Middle frontal gyrus (tissue), 1 donor: Measurements from ENCODE around the gene CHRM5.

ENCODE experiments used
- DNase-seq: peaks from one replicate; pipeline ENCODE4 v3.0.0-alpha.2; 2015; ENCODE audit warnings: low spot score; ENCODE audit errors: extremely low spot score

CHRM5 gene

GRCh38 chr15:34084086-34084485, 115.8 kb downstream of the CHRM5 start:
- peak; percentile 30 for DNase-seq

GRCh38 chr15:34085746-34086145, 117.4 kb downstream of the CHRM5 start:
- DNase-seq, result no peak

- DNase-seq, result no peak
Measured at GRCh38 chr15:34099914-34100313, 131.6 kb downstream of the CHRM5 start.

GRCh38 chr15:34101366-34102174, 133.3 kb downstream of the CHRM5 start, which contains the start of the genes EMC7 and PGBD4:
Gene EMC7 (minus strand): TSS chr15:34101862. CDS start chr15:34101839, 23 bp downstream.
Gene PGBD4 (plus strand): TSS chr15:34102083. CDS start chr15:34102532, 449 bp downstream.
- DNase-seq, result peak; percentile 97

DNA sequence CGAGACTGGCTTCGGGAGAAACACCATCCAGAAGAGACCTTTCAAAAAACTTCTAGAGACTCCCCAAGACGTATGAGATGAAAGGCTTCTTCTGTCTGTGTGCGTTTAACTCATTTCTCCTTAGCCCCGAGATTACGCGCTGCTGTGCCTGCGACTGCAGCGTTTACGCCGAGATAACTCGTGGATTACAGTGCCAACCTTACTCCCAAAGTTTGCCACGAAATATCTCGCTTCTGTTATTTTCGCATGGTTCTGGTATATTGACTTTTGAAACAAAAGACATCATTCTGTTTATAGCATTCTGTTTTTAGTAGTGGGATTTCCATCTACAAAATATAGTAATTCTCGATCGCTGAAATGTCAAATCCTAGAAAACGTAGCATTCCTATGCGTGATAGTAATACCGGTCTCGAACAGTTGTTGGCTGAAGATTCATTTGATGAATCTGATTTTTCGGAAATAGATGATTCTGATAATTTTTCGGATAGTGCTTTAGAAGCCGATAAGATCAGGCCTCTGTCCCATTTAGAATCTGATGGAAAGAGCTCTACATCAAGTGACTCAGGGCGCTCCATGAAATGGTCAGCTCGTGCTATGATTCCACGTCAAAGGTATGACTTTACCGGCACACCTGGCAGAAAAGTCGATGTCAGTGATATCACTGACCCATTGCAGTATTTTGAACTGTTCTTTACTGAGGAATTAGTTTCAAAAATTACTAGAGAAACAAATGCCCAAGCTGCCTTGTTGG, 134.1 kb downstream of the CHRM5 start:
- DNase-seq, result peak; percentile 7

- DNase-seq, result no peak
Measured at GRCh38 chr15:34106423-34106822, 138.1 kb downstream of the CHRM5 start.

DNA sequence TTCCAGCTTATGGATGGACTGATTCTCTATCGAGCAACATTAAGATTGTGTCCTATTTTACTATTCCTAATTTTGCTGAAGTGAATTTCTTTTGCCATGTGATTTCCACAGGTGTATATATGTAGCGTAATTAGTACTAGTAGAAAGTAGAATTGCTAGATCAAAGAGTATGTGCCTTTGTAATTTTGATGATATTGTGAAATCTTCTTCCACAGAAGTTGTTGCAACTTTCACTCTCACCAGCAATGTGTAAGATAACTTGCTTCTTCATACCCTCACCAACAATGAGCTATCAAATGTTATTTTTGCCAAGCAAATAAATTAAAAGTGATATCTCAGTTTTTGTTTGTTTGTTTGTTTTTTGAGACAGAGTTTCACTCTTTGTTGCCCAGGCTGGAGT, 139.0 kb downstream of the CHRM5 start:
- no peak for DNase-seq

- no peak for DNase-seq
Measured at GRCh38 chr15:34109797-34110663, 141.7 kb downstream of the CHRM5 start.

DNA sequence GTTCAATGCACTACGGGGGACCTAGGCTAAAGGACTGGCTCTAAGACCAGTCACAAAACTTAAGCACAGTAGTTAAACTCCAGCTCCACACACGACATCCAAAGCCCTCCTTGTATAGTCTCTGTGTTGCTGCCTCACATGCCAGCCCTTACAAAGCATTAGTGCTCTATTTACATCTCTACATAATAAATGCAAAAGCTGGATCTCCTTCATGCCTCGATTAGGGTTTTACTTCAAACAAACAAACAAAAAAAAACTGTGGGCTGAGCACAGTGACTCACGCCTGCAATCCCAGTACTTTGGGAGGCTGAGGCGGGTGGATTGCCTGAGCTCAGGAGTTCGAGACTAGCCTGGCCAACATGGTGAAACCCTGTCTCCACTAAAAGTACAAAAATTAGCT, 143.2 kb downstream of the CHRM5 start:
- DNase-seq, result no peak

- no peak for DNase-seq
Measured at GRCh38 chr15:34114215-34114614, 145.9 kb downstream of the CHRM5 start.

DNA sequence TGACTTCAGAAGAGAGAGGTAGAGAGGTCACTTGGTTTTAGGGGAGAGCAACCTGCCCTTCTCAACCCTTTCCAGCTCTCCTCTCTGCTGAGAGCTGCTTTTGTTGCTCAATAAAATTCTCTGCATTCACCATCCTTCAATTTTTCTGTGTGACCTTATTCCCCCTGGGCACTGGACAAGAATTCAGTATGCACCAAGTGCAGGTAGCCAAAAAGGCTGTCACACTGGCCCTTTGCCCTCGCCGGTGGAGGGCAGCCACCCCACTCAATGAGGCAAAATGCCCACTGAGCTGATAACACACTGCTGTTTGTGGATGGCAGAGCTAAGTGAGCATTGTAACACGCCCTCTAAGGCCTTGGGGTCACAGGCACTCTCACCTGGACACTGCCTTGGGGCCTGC, 146.4 kb downstream of the CHRM5 start:
- no peak for DNase-seq

DNA sequence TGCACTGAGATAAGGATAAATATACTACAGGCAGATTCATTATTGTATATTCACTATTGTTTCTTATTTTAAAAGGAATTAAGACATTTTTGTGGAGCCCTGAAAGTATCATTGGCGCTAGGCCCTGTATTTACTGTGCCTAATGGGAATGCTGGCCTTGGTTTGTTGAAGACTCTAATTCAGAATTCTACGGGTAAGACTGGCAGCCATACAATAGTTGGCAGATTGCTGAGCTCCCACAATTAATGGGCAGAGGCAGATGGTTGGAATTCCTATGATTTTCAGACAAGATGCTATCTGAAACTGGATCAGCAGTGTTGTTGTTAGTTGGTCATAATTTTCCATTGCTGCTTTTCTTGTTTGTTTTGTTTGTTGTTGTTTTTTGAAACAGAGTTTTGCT, 148.3 kb downstream of the CHRM5 start:
- no peak for DNase-seq
